Parathyroid adenoma (tissue), 2 donors: ENCODE data around the gene ZNF738.
"Not testable (repeated sequence)": the region's sequence is repeated elsewhere in the genome, so short reads cannot be mapped to it uniquely, and the experiment has no call there.

Experiments
- H2AFZ ChIP-seq: fragments of 300-600 bp; sonication (generic); one replicate; pipeline ENCODE4 v1.7.0; 2017; ENCODE audit warnings: antibody characterized with exemption, mild to moderate bottlenecking
- H3K27ac ChIP-seq: fragments of 300-600 bp; sonication (generic); one replicate; pipeline ENCODE4 v1.7.0; 2017
- H3K27me3 ChIP-seq: fragments of 300-600 bp; sonication (generic); one replicate; pipeline ENCODE4 v1.7.0; 2017; ENCODE audit warnings: low read length; ENCODE audit not compliant: control insufficient read depth, insufficient read depth
- H3K36me3 ChIP-seq: fragments of 300-600 bp; sonication (generic); one replicate; pipeline ENCODE4 v1.7.0; 2017; ENCODE audit warnings: low read length; ENCODE audit not compliant: control insufficient read depth, insufficient read depth
- H3K4me1 ChIP-seq: fragments of 300-600 bp; sonication (generic); one replicate; pipeline ENCODE4 v1.7.0; 2017; ENCODE audit warnings: control low read depth
- H3K4me2 ChIP-seq: fragments of 300-600 bp; sonication (generic); one replicate; pipeline ENCODE4 v1.7.0; 2017; ENCODE audit warnings: low read length
- H3K4me3 ChIP-seq: fragments of 300-600 bp; sonication (generic); one replicate; pipeline ENCODE4 v1.7.0; 2017; ENCODE audit warnings: low read depth, low read length
- H3K79me2 ChIP-seq: fragments of 300-600 bp; sonication (generic); one replicate; pipeline ENCODE4 v1.7.0; 2017; ENCODE audit warnings: control low read depth
- H3K9ac ChIP-seq: fragments of 300-600 bp; sonication (generic); one replicate; pipeline ENCODE4 v1.7.0; 2017; ENCODE audit warnings: mild to moderate bottlenecking
- H3K9me3 ChIP-seq: fragments of 300-600 bp; sonication (generic); one replicate; pipeline ENCODE4 v1.7.0; 2017; ENCODE audit warnings: low read length; ENCODE audit not compliant: control insufficient read depth
- TF ChIP-seq, protein P1 (sequence below): fragments of 300-600 bp; sonication (generic); IDR thresholded peaks from one replicate; pipeline ENCODE4 v1.7.0; 2017; ENCODE audit warnings: antibody characterized with exemption, mild to moderate bottlenecking
- donor health status: primary hyperparathyroidism.

ZNF738 gene

DNA sequence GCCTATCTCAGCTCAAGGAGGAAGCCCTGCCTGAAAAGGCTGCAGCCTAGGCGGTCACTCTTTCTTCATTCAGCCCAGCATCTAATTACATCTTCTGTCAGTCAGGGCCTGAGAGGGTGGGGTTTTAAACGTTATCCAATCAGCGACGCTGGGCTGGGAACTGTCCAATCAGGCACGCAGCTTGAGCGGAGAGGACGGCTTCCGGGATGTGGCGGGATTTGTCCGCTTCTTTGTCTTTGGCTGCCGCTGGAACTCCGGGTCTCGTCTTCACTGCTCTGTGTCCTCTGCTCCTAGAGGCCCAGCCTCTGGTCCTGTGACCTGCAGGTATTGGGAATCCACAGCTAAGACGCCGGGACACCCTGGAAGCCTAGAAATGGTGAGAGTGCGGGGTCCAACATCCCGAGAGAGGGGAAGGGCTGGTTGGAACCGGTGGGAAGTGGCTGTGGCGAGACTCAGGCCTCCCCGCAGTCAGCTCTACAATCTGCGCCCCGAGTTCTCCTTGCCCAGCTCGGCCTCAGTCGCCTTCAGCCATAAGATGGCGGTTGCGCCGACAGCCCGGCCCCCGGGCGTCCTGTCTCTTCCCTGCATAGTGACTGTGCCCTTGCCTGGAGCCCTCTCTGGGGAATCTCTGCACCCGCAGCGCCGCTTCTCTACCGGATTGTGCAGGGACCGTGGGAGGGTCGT is at the start of gene ZNF738:
Gene ZNF738, plus strand, starts transcription at position 233 of the 684 bp plus-strand sequence. Its CDS starts 141 bp downstream, at position 374.
- H3K79me2 ChIP-seq = no peaks in the 10 kb centered on the region
- H3K9ac ChIP-seq = no peak within 1 kb of the TSS
- peak within 1 kb of the TSS; percentile 78 for H3K4me3 ChIP-seq
- no peaks in the 10 kb centered on the region for H3K9me3 ChIP-seq
- no peaks in the 10 kb centered on the region for H3K36me3 ChIP-seq
- no peaks in the 10 kb centered on the region for H3K27me3 ChIP-seq
- H3K27ac ChIP-seq = peak within 1 kb of the TSS; percentile 67
- TF ChIP-seq, protein P1, sequence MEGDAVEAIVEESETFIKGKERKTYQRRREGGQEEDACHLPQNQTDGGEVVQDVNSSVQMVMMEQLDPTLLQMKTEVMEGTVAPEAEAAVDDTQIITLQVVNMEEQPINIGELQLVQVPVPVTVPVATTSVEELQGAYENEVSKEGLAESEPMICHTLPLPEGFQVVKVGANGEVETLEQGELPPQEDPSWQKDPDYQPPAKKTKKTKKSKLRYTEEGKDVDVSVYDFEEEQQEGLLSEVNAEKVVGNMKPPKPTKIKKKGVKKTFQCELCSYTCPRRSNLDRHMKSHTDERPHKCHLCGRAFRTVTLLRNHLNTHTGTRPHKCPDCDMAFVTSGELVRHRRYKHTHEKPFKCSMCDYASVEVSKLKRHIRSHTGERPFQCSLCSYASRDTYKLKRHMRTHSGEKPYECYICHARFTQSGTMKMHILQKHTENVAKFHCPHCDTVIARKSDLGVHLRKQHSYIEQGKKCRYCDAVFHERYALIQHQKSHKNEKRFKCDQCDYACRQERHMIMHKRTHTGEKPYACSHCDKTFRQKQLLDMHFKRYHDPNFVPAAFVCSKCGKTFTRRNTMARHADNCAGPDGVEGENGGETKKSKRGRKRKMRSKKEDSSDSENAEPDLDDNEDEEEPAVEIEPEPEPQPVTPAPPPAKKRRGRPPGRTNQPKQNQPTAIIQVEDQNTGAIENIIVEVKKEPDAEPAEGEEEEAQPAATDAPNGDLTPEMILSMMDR = no peak
- peak within 1 kb of the TSS; percentile 94 for H2AFZ ChIP-seq
- H3K4me1 ChIP-seq = no peaks in the 10 kb centered on the region
- peak within 1 kb of the TSS; percentile 82 for H3K4me2 ChIP-seq

DNA sequence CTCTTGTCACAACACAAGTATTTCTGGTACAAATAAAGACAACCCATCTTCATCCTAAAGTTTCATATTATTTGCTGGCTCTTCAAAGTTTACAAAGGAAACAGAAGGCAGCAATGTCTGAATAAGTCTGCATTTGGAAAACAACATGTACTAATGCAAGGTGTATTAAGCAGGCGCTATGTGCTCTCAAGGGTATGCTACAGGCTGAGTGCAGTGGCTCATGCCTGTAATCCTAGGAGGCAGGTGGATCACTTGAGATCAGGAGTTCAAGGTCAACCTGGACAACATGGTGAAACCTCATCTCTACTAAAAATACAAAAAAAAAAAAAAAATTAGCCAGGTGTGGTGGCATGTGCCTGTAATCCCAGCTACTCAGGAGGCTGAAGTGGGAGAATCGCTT is 46.0 kb upstream of the ZNF738 start:
- not testable (repeated sequence) for H2AFZ ChIP-seq, H3K9ac ChIP-seq, H3K36me3 ChIP-seq, H3K27ac ChIP-seq, H3K9me3 ChIP-seq, H3K4me1 ChIP-seq, H3K27me3 ChIP-seq, H3K4me3 ChIP-seq, H3K4me2 ChIP-seq
- peaks cover 22% of the 10 kb centered on the region for H3K79me2 ChIP-seq

DNA sequence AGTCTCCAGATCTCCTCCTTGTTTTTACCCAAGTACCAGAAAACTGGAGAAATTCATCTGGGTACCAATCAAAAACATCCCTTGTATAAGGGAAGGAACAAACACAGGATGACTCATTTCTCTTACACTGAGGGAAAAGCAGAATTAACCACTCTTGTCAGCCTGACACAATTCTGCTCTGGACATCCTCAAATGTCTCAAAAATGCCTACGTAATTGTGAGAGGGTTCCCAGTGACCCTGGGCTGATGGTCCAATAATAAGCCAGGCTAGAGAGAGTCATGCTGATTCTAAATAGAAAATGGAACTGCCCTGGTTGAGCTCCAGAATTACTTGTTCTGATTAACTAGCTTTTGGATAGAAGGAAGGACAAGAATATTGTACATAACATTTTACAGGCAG is 44.1 kb upstream of the ZNF738 start:
- no peak overlapping the region for H2AFZ ChIP-seq
- H3K9ac ChIP-seq = no peak overlapping the region
- H3K4me1 ChIP-seq = peaks cover 5% of the 10 kb centered on the region
- TF ChIP-seq, protein P1 = no peak
- H3K79me2 ChIP-seq = peaks cover 33% of the 10 kb centered on the region
- no peak overlapping the region for H3K4me2 ChIP-seq
- H3K4me3 ChIP-seq = no peak overlapping the region
- no peak overlapping the region for H3K27ac ChIP-seq
- H3K27me3 ChIP-seq = no peaks in the 10 kb centered on the region
- H3K9me3 ChIP-seq = no peaks in the 10 kb centered on the region
- no peaks in the 10 kb centered on the region for H3K36me3 ChIP-seq

DNA sequence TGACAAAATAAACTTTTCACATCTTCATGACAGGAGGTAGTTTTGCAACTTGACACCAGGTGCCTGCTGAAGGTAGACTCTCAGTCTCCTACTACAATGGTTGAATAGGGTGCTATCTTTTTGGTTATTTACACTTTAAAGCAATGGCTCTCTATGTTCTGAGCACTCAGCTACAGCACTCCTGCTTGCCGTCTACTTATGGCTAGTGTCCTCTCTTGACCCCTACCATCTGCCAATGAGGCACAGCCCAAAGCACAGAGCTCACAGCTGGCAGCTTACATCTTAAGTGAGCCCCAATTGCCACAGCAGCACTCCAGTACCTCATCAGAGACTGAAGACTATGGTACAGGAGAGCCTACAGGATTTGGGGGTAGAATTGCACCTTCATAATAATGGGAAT is 41.0 kb upstream of the ZNF738 start:
- Histone ChIP-seq H3K4me2 (no peak overlapping the region), H3K9ac (no peak overlapping the region), H3K27ac (no peak overlapping the region), H3K36me3 (no peaks in the 10 kb centered on the region), H3K4me1 (peaks cover 5% of the 10 kb centered on the region), H2AFZ (no peak overlapping the region), H3K4me3 (no peak overlapping the region), H3K79me2 (peaks cover 49% of the 10 kb centered on the region), H3K9me3 (no peaks in the 10 kb centered on the region), H3K27me3 (no peaks in the 10 kb centered on the region)
- TF ChIP-seq, protein P1 = no peak

DNA sequence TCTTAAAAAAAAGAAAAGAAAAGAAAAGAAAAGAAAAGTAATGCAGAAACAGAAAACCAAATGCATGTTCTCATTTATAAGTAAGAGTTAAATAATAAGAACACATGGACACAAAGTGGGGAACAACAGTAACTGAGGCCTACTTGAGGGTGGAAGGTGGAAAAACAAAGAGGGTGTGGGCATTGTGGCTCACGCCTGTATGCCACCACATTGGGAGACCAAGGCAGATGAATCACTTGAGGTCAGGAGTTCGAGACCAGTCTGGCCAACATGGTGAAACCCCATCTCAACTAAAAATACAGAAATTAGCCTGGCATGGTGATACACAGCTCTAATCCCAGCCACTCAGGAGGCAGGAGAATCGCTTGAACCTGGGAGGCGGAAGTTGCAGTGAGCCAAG is 37.7 kb upstream of the ZNF738 start:
- H3K4me1 ChIP-seq = peaks cover 5% of the 10 kb centered on the region
- no peaks in the 10 kb centered on the region for H3K36me3 ChIP-seq
- peaks cover 54% of the 10 kb centered on the region for H3K79me2 ChIP-seq
- no peak overlapping the region for H2AFZ ChIP-seq
- TF ChIP-seq, protein P1 = no peak
- H3K27ac ChIP-seq = no peak overlapping the region
- H3K9ac ChIP-seq = no peak overlapping the region
- H3K4me2 ChIP-seq = no peak overlapping the region
- no peaks in the 10 kb centered on the region for H3K27me3 ChIP-seq
- H3K4me3 ChIP-seq = no peak overlapping the region
- H3K9me3 ChIP-seq = no peaks in the 10 kb centered on the region
